C4-2B (cell line): ENCODE measurements around the gene SNTG2.

ENCODE experiments used
- ZFX ChIP-seq: fragments of 450-650 bp; IDR thresholded peaks from 2 replicates; pipeline ENCODE4 v1.6.1; 2017
- TF ChIP-seq, protein P1 (sequence below): fragments of 450-650 bp; conservative IDR thresholded peaks from 2 replicates; pipeline ENCODE4 v1.5.1; 2017; ENCODE audit warnings: mild to moderate bottlenecking

DNA sequence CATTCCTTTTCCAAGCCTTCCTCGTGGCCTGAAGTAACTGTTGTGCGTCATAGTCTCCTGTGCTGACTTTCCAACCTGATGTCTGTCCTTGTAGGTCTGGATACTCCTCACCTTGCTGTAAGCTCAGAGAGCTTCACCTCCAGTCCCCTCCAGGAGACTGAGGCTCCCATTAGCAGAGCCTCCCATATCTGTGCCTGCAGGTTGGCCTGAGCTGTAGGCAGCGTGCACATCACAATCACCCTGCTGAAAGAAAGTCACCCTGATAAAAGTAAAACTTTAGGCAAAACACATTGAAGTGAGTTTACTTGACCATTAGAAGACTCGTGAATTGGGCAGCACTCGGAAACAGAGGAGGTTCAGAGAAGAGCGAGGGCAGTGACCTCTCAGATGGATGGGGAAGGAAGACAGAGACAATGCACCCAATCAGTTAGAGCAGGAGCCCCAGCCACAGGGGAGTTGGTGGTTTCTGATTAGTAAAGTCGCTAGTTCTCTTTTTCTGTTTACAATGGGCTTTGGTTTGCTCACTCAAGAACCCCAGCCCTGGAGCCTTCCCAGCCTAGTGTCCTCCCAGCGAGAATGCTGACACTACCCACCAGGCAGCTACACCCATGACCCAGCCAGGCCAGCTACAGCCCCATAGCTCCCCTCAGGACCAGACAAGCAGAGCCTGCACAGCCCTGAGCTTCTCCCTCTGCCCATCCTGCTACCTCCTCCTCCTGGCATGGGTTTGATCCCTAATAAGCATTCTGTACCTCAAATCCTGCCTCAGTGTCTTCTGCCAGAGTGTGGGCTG is 450.5 kb downstream of the SNTG2 start:
- TF ChIP-seq, protein P1, sequence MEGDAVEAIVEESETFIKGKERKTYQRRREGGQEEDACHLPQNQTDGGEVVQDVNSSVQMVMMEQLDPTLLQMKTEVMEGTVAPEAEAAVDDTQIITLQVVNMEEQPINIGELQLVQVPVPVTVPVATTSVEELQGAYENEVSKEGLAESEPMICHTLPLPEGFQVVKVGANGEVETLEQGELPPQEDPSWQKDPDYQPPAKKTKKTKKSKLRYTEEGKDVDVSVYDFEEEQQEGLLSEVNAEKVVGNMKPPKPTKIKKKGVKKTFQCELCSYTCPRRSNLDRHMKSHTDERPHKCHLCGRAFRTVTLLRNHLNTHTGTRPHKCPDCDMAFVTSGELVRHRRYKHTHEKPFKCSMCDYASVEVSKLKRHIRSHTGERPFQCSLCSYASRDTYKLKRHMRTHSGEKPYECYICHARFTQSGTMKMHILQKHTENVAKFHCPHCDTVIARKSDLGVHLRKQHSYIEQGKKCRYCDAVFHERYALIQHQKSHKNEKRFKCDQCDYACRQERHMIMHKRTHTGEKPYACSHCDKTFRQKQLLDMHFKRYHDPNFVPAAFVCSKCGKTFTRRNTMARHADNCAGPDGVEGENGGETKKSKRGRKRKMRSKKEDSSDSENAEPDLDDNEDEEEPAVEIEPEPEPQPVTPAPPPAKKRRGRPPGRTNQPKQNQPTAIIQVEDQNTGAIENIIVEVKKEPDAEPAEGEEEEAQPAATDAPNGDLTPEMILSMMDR, result no peak
- no peak for TF ChIP-seq ZFX
